NOMO-1 (cell line): ENCODE data around the gene PRR7.

Source experiments
- DNase-seq, 2 experiments: peaks; one replicate each; lab custom pipeline; 2025; ENCODE audit not compliant: unreplicated experiment in 2 of 2; lab: John Stamatoyannopoulos, UW

PRR7 gene

DNA sequence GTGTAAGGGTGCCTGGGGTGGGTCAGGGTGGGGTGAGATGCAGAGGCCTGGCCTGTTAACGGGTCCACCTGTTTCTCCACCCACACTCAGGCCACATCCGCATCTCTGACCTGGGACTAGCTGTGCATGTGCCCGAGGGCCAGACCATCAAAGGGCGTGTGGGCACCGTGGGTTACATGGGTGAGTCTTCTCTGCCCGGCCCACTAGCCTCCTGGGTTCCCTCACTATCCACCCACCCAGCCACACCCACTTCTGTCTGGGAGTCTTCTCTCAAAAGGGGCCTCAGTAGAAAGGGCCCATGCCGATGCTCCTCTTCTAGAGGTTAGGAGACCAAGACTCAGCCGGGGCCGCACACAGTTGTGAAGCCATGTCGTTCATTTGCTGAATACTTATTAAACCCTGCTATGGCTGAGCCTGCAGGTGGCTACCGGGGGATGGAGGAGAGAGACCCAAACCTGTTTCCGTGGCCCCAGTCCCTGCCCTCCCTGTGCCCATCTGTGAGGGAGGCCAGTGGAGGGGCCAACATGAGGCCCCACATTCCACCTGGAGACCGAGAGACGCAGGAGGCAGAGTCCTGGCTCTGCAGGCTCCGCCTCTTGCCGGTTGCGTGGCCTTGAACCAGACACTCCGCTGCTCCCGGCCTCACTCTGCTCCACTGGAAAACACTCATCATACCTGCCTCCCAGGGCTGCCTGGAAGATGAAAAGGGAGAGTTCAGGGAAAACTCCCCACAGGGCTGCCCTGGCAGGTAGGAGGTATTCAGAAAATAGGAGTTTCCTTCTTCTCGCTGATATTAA, 11.5 kb upstream of the PRR7 start:
- DNase-seq, result no peak

DNA sequence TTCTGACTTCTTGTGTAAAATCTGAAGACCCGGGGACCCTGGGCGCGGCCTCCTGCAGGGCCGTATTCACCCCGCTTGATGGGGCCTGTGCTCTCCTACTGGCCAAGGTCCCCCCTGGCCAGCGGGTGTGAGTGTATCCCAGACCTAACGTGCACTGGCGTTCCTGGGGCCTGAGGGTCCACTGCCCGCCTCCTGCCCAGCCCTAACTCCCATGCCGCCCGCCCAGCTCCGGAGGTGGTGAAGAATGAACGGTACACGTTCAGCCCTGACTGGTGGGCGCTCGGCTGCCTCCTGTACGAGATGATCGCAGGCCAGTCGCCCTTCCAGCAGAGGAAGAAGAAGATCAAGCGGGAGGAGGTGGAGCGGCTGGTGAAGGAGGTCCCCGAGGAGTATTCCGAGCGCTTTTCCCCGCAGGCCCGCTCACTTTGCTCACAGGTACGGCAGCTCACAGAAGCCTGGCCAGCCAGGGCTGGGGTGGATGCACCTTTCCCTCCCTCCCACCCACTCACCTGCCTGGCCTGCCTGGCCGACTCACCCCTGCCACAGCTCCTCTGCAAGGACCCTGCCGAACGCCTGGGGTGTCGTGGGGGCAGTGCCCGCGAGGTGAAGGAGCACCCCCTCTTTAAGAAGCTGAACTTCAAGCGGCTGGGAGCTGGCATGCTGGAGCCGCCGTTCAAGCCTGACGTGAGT, 10.6 kb upstream of the PRR7 start:
- DNase-seq, result no peak

DNA sequence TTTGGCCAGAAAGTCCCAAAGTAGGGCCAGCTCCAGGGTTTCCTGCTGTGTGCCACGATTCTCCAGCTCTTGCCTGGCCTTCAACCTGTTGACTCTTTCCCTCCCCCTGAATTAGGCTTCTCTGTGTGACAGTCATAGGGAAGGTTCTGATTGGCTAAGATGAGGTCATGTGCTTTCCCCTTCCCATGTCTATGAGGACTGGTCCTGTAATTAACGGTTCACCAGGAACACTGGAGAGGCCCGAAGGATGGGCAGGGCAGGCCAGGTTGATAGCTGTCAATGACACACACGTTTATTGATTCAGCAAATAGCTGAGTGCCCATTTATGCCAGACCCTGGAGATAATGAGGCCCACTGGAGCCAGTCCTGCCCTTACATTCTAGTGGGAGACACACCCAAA, 9.0 kb upstream of the PRR7 start:
- DNase-seq, result no peak

DNA sequence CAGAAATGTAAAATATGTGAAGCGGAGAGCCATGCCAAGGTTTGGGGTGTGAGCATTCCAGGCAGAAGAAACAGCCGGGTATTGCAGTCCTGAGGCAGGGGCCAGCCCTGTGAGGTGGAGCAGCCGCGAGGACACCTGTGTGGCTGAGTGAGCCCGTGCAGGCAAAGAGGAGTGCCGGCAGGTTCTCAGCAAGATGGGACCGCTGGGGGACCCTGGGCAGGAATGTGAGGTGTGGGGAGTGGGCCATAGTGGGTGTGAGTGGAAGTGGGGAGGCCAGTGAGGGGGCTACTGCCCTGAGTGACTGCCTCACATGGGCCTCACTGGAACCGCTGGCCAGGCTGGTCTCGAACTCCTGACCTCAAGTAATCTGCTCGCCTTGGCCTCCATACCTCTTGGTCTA, 8.1 kb upstream of the PRR7 start:
- DNase-seq, result no peak

DNA sequence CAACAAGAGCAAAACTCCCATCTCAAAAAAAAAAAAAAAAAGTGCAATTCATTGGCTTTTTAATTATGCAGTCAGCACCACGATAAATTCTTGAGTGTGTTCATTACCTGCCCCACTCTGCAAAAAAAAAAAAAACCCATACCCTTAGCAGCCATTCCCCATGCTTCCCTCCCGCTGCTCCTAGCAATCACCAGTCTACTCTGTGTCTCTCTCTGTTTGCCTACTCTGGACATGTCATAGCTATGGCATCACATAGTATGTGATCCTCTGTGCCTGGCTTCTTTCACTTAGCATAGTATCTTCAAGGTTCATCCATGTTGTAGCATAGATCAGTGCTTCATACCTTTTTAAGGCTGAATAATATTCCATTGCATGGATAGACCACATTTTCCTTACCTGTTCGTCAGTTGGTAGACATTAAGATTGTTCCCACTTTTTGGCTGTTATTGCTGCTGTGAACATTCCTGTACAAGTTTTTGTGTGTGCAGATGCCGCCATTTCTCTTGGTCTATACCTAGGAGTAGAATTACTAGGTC, 7.0 kb upstream of the PRR7 start:
- DNase-seq, result no peak

DNA sequence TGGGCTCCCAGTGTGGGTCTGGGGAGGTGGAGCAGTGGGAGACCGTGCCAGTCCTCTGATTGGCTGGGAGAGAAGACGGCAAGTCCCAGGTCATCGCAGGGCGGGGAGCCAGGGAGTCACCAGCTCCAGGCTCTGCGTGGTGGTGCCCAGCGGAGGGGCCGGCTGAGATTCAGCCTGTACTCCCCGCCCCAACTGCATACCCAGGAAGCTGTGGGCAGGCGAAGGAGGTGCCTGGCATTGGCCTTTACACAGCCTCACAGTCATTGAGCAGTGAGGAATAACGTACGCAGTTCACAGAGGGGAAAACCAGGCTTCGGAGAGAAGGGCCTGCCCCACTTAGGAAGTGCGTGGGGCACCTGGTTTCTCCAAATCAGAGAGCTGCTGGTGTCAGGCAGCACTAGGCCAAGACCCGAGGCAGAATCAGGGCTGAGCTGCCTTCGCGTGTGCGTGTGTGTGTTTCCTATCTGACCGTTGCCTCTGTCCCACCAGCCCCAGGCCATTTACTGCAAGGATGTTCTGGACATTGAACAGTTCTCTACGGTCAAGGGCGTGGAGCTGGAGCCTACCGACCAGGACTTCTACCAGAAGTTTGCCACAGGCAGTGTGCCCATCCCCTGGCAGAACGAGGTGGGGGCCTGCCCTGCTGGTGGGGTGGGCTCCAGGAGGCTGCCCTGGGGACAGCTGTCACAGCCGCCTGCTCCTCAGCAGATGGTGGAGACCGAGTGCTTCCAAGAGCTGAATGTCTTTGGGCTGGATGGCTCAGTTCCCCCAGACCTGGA, 6.2 kb upstream of the PRR7 start:
- DNase-seq, result no peak

DNA sequence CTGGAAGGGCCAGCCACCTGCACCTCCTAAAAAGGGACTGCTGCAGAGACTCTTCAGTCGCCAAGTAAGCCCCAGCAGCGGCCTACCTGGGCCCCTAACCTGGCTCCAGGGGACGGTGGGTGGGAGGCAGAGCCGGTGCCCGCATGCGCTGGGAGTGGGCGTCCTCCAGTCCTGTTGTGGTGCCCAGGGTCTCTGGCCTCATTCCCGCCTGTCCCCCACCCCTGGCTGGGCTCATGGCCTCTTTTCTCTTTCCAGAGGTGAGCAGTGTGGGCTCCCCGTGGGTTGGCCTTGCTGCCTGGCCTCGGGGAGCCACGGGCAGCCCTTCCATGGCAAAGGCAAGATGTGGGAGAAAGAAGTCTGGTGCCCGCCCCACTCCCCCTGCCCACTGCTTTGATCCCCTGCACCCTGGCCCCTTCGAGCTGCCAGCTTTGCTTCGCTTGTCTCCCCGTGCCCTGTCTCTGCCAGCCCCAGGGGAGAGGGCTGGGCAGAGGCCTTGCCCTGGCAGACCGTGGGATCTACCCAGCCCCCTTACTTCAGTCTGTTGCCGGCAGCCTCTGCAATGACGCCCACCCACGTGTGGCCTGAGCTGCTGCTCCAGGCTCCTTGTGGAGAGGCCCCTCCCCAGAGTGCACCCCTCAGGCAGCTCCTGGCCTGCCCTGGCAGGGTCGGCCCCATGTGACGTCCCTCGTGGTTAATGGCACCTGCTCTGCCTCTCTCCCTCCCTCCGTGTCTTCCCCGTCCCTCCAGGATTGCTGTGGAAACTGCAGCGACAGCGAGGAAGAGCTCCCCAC, 5.4 kb upstream of the PRR7 start:
- DNase-seq, result no peak

DNA sequence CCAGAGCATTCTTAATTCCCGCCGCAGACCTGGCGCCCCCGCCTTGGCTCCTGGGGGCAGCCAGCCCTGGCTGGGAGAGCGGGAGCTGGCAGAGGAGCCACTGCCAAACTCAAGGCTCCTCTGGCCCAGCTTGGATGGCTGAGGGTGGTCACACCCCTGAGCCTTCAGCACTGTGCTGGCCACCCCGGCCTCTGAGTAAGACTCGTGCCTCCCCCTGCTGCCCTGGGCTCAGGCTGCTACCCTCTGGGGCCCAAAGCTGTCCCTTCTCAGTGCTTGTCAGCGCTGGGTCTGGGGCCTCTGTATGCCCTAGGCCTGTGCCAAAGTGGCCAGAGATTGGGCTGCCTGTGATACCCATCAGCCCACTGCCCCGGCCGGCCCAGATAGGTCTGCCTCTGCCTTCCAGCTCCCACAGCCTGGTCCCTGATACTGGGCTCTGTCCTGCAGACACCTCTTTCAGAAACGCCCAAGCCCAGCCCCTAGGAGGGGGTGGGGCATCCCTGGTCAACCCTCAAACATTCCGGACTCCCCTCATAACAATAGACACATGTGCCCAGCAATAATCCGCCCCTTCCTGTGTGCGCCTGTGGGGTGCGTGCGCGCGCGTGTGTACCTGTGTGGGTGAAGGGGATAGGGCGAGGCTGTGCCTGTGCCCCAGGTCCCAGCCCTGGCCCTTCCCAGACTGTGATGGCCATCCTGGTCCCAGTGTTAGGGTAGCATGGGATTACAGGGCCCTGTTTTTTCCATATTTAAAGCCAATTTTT, 4.4 kb upstream of the PRR7 start:
- no peak for DNase-seq

DNA sequence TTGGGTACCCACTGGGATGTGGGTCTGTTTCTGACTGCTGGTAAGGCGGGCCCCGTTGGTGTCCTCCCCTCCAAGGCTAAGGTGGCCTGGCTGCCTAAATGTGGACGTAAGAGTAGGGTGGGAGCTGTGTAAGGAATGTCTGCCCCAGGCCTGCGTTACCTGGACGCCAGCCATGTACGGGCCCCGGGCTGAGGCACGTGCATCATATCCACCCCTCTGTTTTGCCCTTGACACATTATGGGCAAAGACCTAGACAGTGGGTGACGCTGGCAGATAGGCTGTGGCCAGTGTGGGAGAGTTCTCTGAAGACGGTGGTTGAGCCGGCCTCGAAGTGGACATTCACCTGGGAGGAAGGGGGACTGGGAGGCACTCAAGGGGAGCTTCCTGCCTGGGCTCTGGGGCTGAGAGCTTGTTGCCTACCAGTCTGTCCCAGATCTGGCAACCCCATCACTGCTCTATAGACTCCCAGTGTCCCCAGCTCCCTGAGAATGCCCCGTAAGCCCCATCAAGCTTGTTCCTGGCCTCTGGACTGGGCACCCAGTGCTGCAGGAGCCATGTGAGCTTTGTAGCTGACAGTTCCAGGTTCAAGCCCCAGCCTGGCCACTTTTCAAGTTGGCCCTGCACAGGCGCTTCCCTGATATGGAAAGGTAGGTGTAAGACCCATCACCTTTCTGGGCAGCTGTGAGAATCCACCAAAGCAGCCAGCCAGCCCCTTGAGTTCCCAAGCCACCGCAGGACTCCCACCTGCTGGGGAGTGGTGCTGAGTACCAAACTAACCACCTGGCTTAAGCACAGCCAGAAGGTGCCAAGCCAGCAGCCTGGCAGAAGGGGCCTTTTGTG, 3.2 kb upstream of the PRR7 start:
- no peak for DNase-seq

DNA sequence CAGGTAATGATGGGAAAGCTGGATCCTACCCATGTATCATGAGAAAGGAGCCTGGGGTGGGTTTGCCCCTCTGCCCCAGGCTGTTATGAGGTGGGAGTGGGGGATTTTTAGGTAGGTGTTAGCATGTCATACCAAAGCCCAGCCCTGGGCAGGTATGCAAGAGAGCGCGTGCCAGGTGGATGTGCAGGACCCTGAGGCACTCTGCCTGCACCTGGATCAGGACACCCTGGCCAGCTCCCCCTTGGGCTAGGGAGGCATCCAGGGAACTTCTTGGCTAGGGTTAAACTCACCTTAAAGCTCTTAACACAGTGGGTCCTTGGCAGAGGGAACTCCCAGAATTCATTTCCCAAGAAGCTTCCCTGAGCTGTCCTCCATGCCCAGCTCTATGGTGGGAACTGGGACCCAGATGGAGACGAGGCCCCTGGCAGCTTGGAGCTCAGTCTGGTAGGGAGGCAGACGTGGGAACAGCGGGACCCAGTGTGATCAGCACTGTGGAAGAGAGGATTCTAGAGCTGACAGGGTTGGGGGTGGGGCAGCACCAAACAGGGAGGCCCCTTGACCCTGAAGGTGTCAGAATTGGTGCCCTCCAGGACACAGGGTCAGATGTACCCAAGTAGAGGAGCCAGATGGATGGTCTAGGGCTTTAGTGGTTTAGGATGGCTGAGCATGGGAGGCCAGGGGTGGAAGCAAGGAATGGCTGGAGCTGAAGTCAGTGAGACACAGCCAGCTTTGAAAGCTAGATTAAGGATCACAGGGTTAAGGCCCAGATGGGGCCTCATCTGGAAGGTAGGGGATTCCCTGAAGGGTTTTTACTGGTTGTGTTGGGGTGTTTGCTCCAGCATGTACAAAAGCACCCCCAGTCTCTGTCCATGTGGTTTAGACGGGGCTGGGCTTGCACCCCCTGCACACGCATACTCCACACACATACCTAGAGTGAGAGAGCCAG, 2.2 kb upstream of the PRR7 start:
- no peak for DNase-seq

DNA sequence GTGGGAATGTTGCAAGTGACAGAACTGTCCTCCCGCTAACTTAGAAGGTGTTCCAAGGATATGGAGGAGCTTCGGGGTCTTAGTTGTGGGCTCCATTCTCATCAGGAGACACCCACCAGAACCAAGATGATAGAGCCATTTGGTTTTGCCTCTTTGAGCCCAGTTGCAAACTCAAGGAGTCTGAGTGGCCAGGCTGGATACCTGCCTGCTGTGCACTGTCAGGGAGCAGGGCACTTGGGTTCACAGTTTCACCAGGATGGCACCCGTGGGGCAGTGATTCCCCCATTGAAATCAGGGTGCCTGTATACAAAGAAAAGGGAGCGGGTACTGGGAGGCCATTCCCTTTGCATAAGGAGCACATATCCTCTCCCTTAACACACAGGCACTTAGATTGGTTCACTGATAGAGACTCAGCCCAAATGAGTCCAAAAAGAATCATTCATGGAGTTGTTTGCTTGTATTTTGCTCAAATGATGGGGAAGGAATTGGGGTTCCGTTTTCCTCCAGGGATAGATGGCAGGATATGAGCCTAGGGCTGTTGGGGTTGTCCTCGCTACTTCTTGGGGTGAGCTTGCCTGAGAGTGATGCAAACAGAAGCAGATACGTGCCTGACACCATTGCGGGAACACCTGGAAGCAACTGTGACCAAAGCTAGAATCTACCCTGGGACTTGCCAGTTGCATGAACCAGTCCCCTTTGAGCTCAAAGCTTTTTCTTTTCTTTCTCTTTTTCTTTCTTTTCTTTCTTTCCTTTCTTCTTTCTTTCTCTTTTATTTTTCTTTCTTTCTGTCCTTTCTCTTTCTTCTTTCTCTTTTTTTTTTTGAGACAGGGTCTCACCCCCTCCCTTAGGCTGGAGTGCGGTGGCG, 1.3 kb upstream of the PRR7 start:
- DNase-seq, result peak in 1 of 2 experiments; percentile 24

DNA sequence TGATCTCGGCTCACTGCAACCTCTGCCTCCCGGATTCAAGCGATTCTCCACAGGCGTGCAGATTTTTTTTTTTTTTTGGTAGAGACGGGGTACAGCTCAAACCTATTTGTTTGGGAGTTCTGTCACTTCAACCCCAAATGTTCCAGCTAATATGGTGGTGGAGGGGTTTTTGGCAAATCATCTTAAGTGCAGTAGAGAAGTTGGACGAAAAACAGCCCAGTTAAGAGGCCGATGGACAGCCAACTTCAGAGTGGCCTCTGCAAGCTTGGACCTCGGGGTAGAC, 756 bp upstream of the PRR7 start:
- no peak for DNase-seq

DNA sequence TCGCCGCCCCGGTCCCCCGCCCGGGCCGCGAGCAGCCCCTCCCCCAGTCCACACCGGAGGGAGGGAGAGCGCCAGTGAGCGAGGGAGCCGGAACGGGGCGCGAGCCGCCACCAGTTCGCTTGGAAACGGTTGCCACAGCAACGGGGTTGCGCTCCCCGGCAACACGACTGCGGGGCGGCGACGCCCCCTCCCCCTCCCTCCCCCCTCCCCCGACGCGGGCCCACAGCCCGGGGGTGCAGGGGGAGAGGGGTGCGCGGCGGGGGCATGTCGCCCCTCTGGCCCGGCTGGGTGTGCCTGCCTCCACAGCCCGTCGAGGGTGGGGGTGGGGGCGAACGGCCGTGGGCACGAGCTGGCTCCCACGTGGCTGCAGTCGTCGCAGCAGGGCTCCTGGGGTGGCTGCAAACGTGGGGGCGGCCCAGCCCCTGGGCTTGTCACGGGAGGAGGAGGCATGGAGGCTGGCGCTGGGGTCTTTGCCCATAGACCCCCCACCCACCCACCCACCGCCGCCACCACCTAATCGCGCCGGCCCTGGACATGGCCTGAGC, 524 bp downstream of the PRR7 start:
- DNase-seq, result peak in 1 of 2 experiments; percentile 12

DNA sequence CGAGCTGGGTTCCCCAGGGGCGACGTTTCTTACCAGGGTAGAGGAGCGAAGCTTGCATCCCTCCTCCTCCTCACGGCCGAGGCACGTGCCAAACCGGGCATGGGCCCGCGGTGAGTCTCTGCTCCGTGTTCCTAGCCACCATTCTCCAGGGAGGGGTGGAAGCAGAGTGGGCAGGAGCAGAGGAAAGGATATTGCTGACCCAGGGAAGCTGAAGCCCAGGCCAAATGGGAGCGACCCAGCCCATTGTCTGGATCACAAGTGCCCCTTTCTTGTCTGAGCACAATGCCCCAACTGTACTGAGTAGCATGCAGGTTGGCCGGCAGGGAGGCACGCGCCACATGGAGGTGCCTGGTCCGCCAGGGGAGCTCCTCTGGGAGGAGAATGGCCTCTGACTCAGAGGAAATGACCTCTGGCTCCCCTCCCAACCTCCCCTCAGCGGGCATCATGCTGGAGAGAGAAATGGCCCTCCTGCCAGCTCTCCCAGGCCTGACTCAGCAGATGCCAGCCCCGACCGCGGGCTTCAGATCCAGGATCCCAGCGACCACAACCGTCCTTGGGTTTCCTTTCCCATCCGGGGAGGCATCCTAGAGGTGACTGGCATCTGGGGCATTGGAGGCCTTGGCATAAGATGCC, 1.1 kb downstream of the PRR7 start:
- DNase-seq, result no peak

DNA sequence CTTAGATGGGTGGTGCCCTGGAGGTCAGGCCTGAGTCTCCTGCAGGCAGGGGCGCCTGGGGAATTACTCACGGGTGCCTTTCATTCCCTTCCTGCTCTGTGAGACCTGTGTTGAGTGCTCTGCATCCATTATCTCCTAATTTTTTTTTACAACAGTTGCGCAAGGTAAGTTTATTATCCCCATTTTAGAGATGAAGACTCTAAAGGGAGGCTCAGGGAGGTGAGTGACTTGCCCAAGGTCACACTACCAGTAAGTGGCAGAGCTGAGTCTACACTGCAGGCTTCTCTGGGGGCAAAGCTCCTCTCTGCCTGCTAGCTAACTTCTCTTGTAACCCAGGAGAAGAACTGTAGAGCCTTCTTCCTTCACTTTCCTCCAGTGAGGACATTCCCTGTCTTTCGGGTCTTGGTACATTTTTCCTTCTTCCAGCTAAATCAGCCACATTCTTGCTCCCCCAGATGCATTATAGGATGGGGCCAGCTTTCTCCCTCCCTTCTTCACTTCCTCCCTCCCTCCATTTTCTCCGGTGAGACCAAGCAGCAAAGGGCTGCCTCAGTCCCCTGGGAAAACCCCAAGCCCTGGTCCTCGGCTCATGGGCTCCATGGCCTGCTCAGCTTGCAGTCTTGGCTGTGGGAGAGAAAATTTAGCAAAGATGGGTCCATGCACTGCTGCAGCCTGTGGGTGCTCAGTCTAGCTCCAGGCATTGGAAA, 1.8 kb downstream of the PRR7 start:
- DNase-seq, result no peak
